Heart left ventricle (tissue), 16 donors: ENCODE data around the gene DOCK7. TPM values are rescaled to one million over a fixed set of nuclear protein-coding genes. Genes with fewer than 3 reads are reported as not detected.

Experiments
- ATAC-seq, 4 donors: fragments of 200-7000 bp; cut with Tn5 transposase; one replicate each; pipeline ENCODE4 v1.9.1; 2020 to 2022; ENCODE audit warnings: moderate library complexity in 4 of 4, mild to moderate bottlenecking in 3 of 4, moderate number of reproducible peaks in 1 of 4
- DNase-seq, 5 donors: peaks; one replicate each; pipeline ENCODE4 v3.0.0-alpha.2; 2020
- H3K27ac ChIP-seq, 12 donors: fragments of 200-600 bp; sonication (generic) in 4 of 12; one replicate each; pipeline versions ENCODE4 v1.5.0 to v1.8.0; 2016 to 2022; ENCODE audit warnings: mild to moderate bottlenecking in 2 of 12
- H3K27me3 ChIP-seq, 9 donors: fragments of 200-600 bp; sonication (generic) in 2 of 9; one replicate each; pipeline versions ENCODE4 v1.5.1 to v1.8.0; 2016 to 2022; ENCODE audit warnings: mild to moderate bottlenecking in 3 of 9
- H3K36me3 ChIP-seq, 9 donors: fragments of 200-600 bp; sonication (generic) in 2 of 9; one replicate each; pipeline versions ENCODE4 v1.5.0 to v1.8.0; 2018 to 2022; ENCODE audit warnings: mild to moderate bottlenecking in 2 of 9
- H3K4me1 ChIP-seq, 12 donors: fragments of 200-600 bp; sonication (generic) in 4 of 12; one replicate each; pipeline versions ENCODE4 v1.5.0 to v1.8.0; 2016 to 2022; ENCODE audit warnings: mild to moderate bottlenecking in 3 of 12
- H3K4me3 ChIP-seq, 12 donors: fragments of 200-600 bp; sonication (generic) in 4 of 12; one replicate each; pipeline versions ENCODE4 v1.5.0 to v1.8.0; 2017 to 2022; ENCODE audit warnings: mild to moderate bottlenecking in 9 of 12, moderate library complexity in 4 of 12
- H3K9me3 ChIP-seq, 12 donors: fragments of 200-600 bp; sonication (generic) in 4 of 12; one replicate each; pipeline versions ENCODE4 v1.5.0 to v1.8.0; 2016 to 2022; ENCODE audit warnings: mild to moderate bottlenecking in 1 of 12
- POLR2A ChIP-seq, 2 donors: fragments of 450-650 bp; IDR thresholded peaks; one replicate each; pipeline ENCODE4 v1.6.1; 2017; ENCODE audit warnings: antibody characterized with exemption in 2 of 2, mild to moderate bottlenecking in 2 of 2, moderate library complexity in 2 of 2
- WGBS, 4 donors: extraction: QIAGEN DNeasy Blood & Tissue Kit in 2 of 4; methylation state at CpG; one replicate each; pipeline versions ENCODE4 v1.1.5 to v1.1.7; 2013 to 2018; 5-methylcytosine and 5-hydroxymethylcytosine counted together
- intact Hi-C, 10 donors: fragments of 100-400 bp; cut with DNase I; formaldehyde crosslinking; loops; one replicate each; pipeline versions ENCODE4 v1.11.1 to v1.14.2; 2022
- polyA plus RNA-seq, 2 donors: library from polyadenylated mRNA; stranded (reverse); fragments of 200-250 nt; gene quantifications; one replicate each; pipeline ENCODE4 v1.2.3, GENCODE V29; 2013
- total RNA-seq, 9 donors: library from RNA; depleted of rRNA in 2 of 9; stranded (reverse); fragments of >200 nt in 2 of 9; fragmentation: NEBNext Ultra II Directional in 3 of 9; extraction: Animal tissue kit (Norgen Biotek cat#: 25700) in 3 of 9; gene quantifications; one replicate each; pipeline versions ENCODE4 v1.1.0 to v1.2.4, GENCODE V29; 2016 to 2023
- TF ChIP-seq, protein P1 (sequence below), 12 donors: fragments of 200-600 bp; sonication (generic) in 4 of 12; IDR thresholded peaks; one replicate each; pipeline versions ENCODE4 v1.5.0 to v1.8.0; 2018 to 2022; ENCODE audit warnings: antibody characterized with exemption in 12 of 12, mild to moderate bottlenecking in 5 of 12
- donor health status: ischemic (EF 13 %, LVEDD 7.1; RV severe dilation, severe dysfunction).
- donor health status: healthy with polysubstance abuse.
- donor health status: DM: no; HTN: yes; CAD: no.
- donor health status: DM: no; HTN: no; CAD: no.
- donor health status: ischemic (EF 25% LVEDD 6.9; RV normal size, moderate dysfunction).
- donor health status: ischemic (EF 25% LVEDD 5.7; RV mildly dilated, moderate dysfunction).
- donor health status: healthy.
- donor health status: DM: yes; HTN: yes; CAD: no.
- donor health status: ischemic (EF 35%, LVEDD 5.7; RV mildly dilated, moderate dysfunction).
- donor health status: nonischemic (EF 11% LVEDD 7.7; RV severe dilation, severe dysfunction).
- donor health status: DM: yes; HTN: yes; CAD: no.
- donor health status: PGD.
- donor health status: ischemic (EF 29% LVEDD 5.4; RV normal size, mild dysfunction).
- donor health status: nonischemic (EF 23%, LVEDD 6.1; RV moderate dilation, normal function).

DOCK7 gene
- total and polyA plus RNA-seq, 11 donors, result 2.9 to 26.7 (median 11.6) TPM

DNA sequence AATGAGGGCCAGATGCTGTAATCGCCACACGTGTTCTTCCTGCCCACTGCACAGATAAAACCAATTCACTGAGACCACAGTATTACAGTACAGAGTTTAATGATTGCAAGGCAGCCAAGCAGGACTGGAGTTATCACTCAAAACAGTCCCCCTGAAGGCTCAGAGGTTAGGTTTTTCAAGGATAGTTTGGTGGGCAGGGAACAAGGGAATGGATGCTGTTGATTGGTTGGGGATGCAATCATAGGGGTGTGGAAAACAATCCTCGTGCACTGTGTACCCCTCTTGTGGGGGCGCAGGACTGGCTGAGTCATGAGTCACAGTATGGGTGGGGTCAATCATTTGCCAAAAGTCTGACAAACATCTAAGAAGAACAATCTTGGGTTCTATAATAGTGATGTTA lies 263.8 kb downstream of the DOCK7 start:
- DNase-seq (no peak), ATAC-seq (no peak)
- peaks cover 0 to 5% (median 0%) of the 10 kb centered on the region in 12 donors for H3K4me1 ChIP-seq
- no peak overlapping the region for H3K27ac ChIP-seq
- TF ChIP-seq, protein P1, sequence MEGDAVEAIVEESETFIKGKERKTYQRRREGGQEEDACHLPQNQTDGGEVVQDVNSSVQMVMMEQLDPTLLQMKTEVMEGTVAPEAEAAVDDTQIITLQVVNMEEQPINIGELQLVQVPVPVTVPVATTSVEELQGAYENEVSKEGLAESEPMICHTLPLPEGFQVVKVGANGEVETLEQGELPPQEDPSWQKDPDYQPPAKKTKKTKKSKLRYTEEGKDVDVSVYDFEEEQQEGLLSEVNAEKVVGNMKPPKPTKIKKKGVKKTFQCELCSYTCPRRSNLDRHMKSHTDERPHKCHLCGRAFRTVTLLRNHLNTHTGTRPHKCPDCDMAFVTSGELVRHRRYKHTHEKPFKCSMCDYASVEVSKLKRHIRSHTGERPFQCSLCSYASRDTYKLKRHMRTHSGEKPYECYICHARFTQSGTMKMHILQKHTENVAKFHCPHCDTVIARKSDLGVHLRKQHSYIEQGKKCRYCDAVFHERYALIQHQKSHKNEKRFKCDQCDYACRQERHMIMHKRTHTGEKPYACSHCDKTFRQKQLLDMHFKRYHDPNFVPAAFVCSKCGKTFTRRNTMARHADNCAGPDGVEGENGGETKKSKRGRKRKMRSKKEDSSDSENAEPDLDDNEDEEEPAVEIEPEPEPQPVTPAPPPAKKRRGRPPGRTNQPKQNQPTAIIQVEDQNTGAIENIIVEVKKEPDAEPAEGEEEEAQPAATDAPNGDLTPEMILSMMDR (IDR thresholded peaks at IDR 0.05), result no peak
- TF ChIP-seq POLR2A (IDR thresholded peaks at IDR 0.05), result no peak
- H3K27me3 ChIP-seq, result no peaks in the 10 kb centered on the region
- no peaks in the 10 kb centered on the region for H3K36me3 ChIP-seq
- WGBS, 4 donors, result 75 to 88% (median 82%) methylated on average over 4 of the region's 4 CpGs
- no peak overlapping the region for H3K4me3 ChIP-seq
- intact Hi-C loops, result no loop called here
- H3K9me3 ChIP-seq, result no peaks in the 10 kb centered on the region

DNA sequence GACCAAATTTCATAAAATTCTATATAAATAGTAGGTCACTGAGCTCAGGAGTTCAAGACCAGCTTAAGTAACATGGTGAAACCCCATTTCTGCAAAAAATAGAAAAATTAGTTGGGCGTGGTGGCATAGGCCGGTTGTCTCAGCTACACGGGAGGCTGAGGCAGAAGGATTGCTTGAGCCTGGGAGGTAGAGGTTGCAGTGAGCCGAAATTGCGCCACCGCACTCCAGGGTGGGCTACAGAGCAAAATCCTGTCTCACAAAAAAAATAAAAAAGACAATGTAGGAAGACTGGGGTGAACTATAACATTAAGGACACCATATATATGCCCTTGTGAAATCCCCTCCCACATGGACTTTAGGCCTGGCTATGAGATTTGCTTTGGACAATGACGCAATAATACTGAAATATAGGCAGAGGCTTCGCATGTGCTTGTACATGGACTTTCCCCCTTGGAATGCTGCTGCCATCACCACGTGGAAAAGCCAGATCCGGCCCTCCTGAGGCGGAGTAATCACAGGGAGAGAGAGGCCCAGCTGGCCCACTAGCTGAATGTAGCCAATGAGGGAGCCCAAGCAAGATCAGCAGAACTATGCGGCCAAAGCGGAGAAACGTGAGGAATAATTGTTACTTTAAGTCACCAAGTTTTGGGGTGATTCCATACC lies 264.5 kb downstream of the DOCK7 start:
- Histone ChIP-seq H3K9me3 (no peaks in the 10 kb centered on the region), H3K4me1 (peaks cover 0 to 5% (median 0%) of the 10 kb centered on the region in 12 donors), H3K27me3 (no peaks in the 10 kb centered on the region), H3K36me3 (no peaks in the 10 kb centered on the region), H3K4me3 (no peak overlapping the region), H3K27ac (no peak overlapping the region)
- no peak for DNase-seq
- no peak for ATAC-seq
- TF ChIP-seq, protein P1 (IDR thresholded peaks at IDR 0.05), result no peak
- TF ChIP-seq POLR2A (IDR thresholded peaks at IDR 0.05), result no peak
- intact Hi-C loops, result no loop called here
- 92 to 96% (median 93%) methylated on average over 14 of the region's 14 CpGs for WGBS, 4 donors

DNA sequence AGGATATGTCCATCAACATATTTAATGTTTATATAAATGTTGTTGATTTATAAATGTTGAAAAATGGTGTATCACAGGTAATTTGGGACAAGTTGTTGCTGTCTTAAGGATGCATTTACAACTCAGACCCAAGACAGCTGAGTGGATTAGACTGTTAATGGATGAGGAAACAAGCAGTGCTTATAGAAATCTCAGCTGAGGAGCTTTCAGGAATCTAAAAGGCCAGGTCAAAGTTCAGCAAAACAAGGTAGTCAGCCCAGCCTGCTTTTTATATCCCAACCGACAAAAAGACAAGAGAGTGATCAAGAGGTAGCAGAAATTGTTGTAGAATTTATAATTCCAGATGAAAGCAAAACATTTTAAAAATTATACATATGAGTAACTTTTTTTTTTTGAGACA lies 268.0 kb downstream of the DOCK7 start:
- no peak overlapping the region for H3K27ac ChIP-seq
- DNase-seq, result no peak
- H3K36me3 ChIP-seq, result no peaks in the 10 kb centered on the region
- TF ChIP-seq, protein P1 (IDR thresholded peaks at IDR 0.05), result no peak
- no peak for TF ChIP-seq POLR2A (IDR thresholded peaks at IDR 0.05)
- H3K9me3 ChIP-seq, result no peaks in the 10 kb centered on the region
- intact Hi-C loops, result no loop called here
- H3K4me3 ChIP-seq, result no peak overlapping the region
- ATAC-seq, result no peak
- 88 to 94% (median 92%) methylated on average over 1 of the region's 1 CpG for WGBS, 4 donors
- H3K4me1 ChIP-seq, result no peaks in the 10 kb centered on the region
- no peaks in the 10 kb centered on the region for H3K27me3 ChIP-seq

DNA sequence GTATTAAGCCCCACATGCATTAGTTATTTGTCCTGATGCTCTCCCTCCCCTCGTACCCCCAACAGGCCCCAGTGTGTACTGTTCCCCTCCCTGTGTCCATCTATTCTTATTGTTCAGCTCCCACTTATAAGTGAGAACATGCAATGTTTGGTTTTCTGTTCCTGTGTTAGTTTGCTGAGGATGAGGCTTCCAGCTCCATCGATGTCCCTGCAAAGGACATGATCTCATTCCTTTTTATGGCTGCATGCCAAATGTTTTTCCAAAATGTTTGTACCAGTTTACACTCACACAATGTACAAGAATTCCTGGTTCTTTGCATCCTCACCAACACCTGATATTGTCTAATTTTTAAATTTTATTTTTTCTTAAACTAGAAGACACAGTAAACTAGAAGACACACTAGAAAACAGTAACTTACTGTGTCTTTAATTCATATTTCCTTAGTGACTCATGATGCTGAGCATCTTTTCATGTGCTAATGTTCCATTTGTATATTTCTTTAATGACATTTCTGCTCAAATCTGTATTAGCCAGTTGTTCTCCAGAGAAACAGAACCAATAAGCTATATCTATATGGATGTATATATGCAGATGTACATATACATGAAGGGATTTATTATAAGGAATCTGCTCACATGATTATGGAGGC lies 270.7 kb downstream of the DOCK7 start:
- TF ChIP-seq, protein P1 (IDR thresholded peaks at IDR 0.05), result no peak
- TF ChIP-seq POLR2A (IDR thresholded peaks at IDR 0.05), result no peak
- H3K27me3 ChIP-seq, result peaks cover 0 to 8% (median 0%) of the 10 kb centered on the region in 9 donors
- ATAC-seq (no peak), DNase-seq (no peak)
- no peak overlapping the region for H3K27ac ChIP-seq
- no peaks in the 10 kb centered on the region for H3K4me1 ChIP-seq
- no peak overlapping the region for H3K4me3 ChIP-seq
- no peaks in the 10 kb centered on the region for H3K36me3 ChIP-seq
- intact Hi-C loops, result no loop called here
- 36 to 57% (median 49%) methylated on average over 2 of the region's 2 CpGs for WGBS, 4 donors
- H3K9me3 ChIP-seq, result no peaks in the 10 kb centered on the region
